WTC11 (cell line): Measurements from ENCODE around the gene CEBPG. TPM values are rescaled to one million over a fixed set of nuclear protein-coding genes. Genes with fewer than 3 reads are reported as not detected.

Source experiments
- ATAC-seq: fragments of 200-7000 bp; cut with Tn5 transposase; 2 replicates; pipeline ENCODE4 v1.10.0; 2021; ENCODE audit warnings: mild to moderate bottlenecking, moderate library complexity
- CTCF ChIA-PET: fragments of 300-600 bp; sonication (Branson Sonifier 250); formaldehyde crosslinking; loops from one replicate; lab custom pipeline; 2021; ENCODE audit warnings: antibody characterized with exemption; lab: Charles Lee
- POLR2A ChIA-PET: fragments of 350-600 bp; sonication (Branson Sonifier 250); formaldehyde crosslinking; loops from one replicate; lab custom pipeline; 2021; ENCODE audit warnings: antibody characterized with exemption; lab: Charles Lee
- DNase-seq: peaks from one replicate; pipeline ENCODE4 v3.0.0; 2021; ENCODE audit warnings: low spot score
- H3K27ac Mint-ChIP-seq: 2 replicates; pipeline ENCODE4 v1.8.0; 2021; ENCODE audit warnings: mixed read lengths
- H3K27me3 Mint-ChIP-seq: 2 replicates; pipeline ENCODE4 v1.8.0; 2021; ENCODE audit warnings: low read depth, mild to moderate bottlenecking, moderate library complexity, mixed read lengths
- H3K36me3 Mint-ChIP-seq: 2 replicates; pipeline ENCODE4 v1.8.0; 2021; ENCODE audit warnings: mixed read lengths
- H3K4me1 Mint-ChIP-seq: 2 replicates; pipeline ENCODE4 v1.8.0; 2022; ENCODE audit warnings: mixed read lengths
- H3K4me3 Mint-ChIP-seq: 2 replicates; pipeline ENCODE4 v1.8.0; 2021; ENCODE audit warnings: mild to moderate bottlenecking, moderate library complexity, mixed read lengths
- H3K9me3 Mint-ChIP-seq: 2 replicates; pipeline ENCODE4 v1.8.0; 2021; ENCODE audit warnings: mixed read lengths
- AR ChIP-seq: fragments of 250-450 bp; sonication (Bioruptor Pico); IDR thresholded peaks from 2 replicates; pipeline ENCODE4 v1.9.0; 2021; ENCODE audit warnings: mild to moderate bottlenecking
- CREB1 ChIP-seq: sonication (generic); formaldehyde crosslinking; IDR thresholded peaks from 2 replicates; pipeline ENCODE4 v1.8.0; 2023; ENCODE audit warnings: mild to moderate bottlenecking, missing genetic modification reagents
- CTCF ChIP-seq: fragments of 200-600 bp; IDR thresholded peaks from 2 replicates; pipeline ENCODE4 v1.8.0; 2022; ENCODE audit warnings: antibody characterized with exemption
- EMX1 ChIP-seq: fragments of 250-450 bp; sonication (Bioruptor Pico); IDR thresholded peaks from 2 replicates; pipeline ENCODE4 v1.8.0; 2021; ENCODE audit warnings: mild to moderate bottlenecking
- FOXJ3 ChIP-seq: sonication (generic); formaldehyde crosslinking; IDR thresholded peaks from 2 replicates; pipeline ENCODE4 v1.9.0; 2021; ENCODE audit warnings: missing genetic modification reagents, mild to moderate bottlenecking, borderline replicate concordance
- HMGA2 ChIP-seq: fragments of 250-450 bp; sonication (Bioruptor Pico); IDR thresholded peaks from 2 replicates; pipeline ENCODE4 v1.4.0; 2021; ENCODE audit warnings: mild to moderate bottlenecking, moderate library complexity
- IRF1 ChIP-seq: sonication (generic); formaldehyde crosslinking; IDR thresholded peaks from 2 replicates; pipeline ENCODE4 v1.8.0; 2023; ENCODE audit warnings: missing genetic modification reagents
- JAZF1 ChIP-seq: fragments of 250-450 bp; sonication (Bioruptor Pico); IDR thresholded peaks from 2 replicates; pipeline ENCODE4 v1.9.0; 2021; ENCODE audit warnings: moderate library complexity, mild to moderate bottlenecking, inconsistent platforms
- KAT7 ChIP-seq: sonication (generic); formaldehyde crosslinking; IDR thresholded peaks from 2 replicates; pipeline ENCODE4 v1.8.1; 2023; ENCODE audit warnings: missing genetic modification reagents, mild to moderate bottlenecking, borderline replicate concordance
- MXD4 ChIP-seq: fragments of 250-450 bp; sonication (Bioruptor Pico); IDR thresholded peaks from 2 replicates; pipeline ENCODE4 v1.8.0; 2021; ENCODE audit warnings: mild to moderate bottlenecking, moderate library complexity, borderline replicate concordance
- NFATC4 ChIP-seq: fragments of 250-450 bp; sonication (Bioruptor Pico); IDR thresholded peaks from 2 replicates; pipeline ENCODE4 v1.9.0; 2021; ENCODE audit warnings: mild to moderate bottlenecking
- NR1H2 ChIP-seq: sonication (generic); formaldehyde crosslinking; IDR thresholded peaks from 2 replicates; pipeline ENCODE4 v1.9.0; 2021; ENCODE audit warnings: mild to moderate bottlenecking, moderate library complexity, missing genetic modification reagents
- PREB ChIP-seq: sonication (generic); formaldehyde crosslinking; IDR thresholded peaks from 2 replicates; pipeline ENCODE4 v1.8.1; 2022; ENCODE audit warnings: mild to moderate bottlenecking, missing genetic modification reagents, moderate library complexity, borderline replicate concordance
- RELA ChIP-seq: sonication (generic); formaldehyde crosslinking; IDR thresholded peaks from 2 replicates; pipeline ENCODE4 v1.8.1; 2022; ENCODE audit warnings: missing genetic modification reagents, mild to moderate bottlenecking, borderline replicate concordance
- SMAD3 ChIP-seq: sonication (generic); formaldehyde crosslinking; IDR thresholded peaks from 2 replicates; pipeline ENCODE4 v1.8.0; 2022; ENCODE audit warnings: missing genetic modification reagents, mild to moderate bottlenecking, borderline replicate concordance
- TEAD4 ChIP-seq: sonication (generic); formaldehyde crosslinking; IDR thresholded peaks from 2 replicates; pipeline ENCODE4 v1.8.0; 2022; ENCODE audit warnings: mild to moderate bottlenecking, missing genetic modification reagents
- ZNF281 ChIP-seq: sonication (generic); formaldehyde crosslinking; IDR thresholded peaks from 2 replicates; pipeline ENCODE4 v1.8.0; 2023; ENCODE audit warnings: mild to moderate bottlenecking, missing genetic modification reagents
- ZSCAN18 ChIP-seq: fragments of 250-450 bp; sonication (Bioruptor Pico); IDR thresholded peaks from 2 replicates; pipeline ENCODE4 v2.1.2; 2022; ENCODE audit warnings: mild to moderate bottlenecking, moderate library complexity
- total RNA-seq: library from RNA; stranded (reverse); gene quantifications from 3 replicates; pipeline ENCODE4 v1.2.3, GENCODE V29; 2021

CEBPG gene
- total RNA-seq, 1 experiment from 2014 or later, result 33.1 TPM

GRCh38 chr19:33390908-33391630 is 17.6 kb downstream of the CEBPG start:
- Mint-ChIP-seq H3K4me3 (no peak overlapping the region), H3K27me3 (no peaks in the 10 kb centered on the region), H3K27ac (no peak overlapping the region), H3K4me1 (peaks cover 7% of the 10 kb centered on the region; the same call in 1 of the 2 replicates), H3K9me3 (no peaks in the 10 kb centered on the region), H3K36me3 (no peaks in the 10 kb centered on the region; the same call in 1 of the 2 replicates)
- no peak for DNase-seq
- TF ChIP-seq HMGA2 (CRISPR knock-in tag), result no peak
- no peak for TF ChIP-seq CREB1 (CRISPR knock-in tag)
- TF ChIP-seq IRF1, result no peak
- no peak for TF ChIP-seq EMX1 (CRISPR knock-in tag)
- no peak for TF ChIP-seq ZNF281 (CRISPR knock-in tag)
- TF ChIP-seq CTCF, result no peak
- no peak for TF ChIP-seq MXD4 (CRISPR knock-in tag)
- no peak for TF ChIP-seq SMAD3 (CRISPR knock-in tag)
- TF ChIP-seq AR (CRISPR knock-in tag), result no peak
- CTCF ChIA-PET, result interaction anchor here (0.7 to 2.3 kb wide), 9 partner anchors 9 to 244 kb away, joined by 3 to 8 read pairs (median 3); no protein-coding TSS in a partner anchor
- no peak for ATAC-seq
- POLR2A ChIA-PET, result no interaction called here

- H3K4me3 Mint-ChIP-seq, result no peak overlapping the region
- peaks cover 7% of the 10 kb centered on the region; the same call in 1 of the 2 replicates for H3K4me1 Mint-ChIP-seq
- H3K36me3 Mint-ChIP-seq, result no peaks in the 10 kb centered on the region; the same call in 1 of the 2 replicates
- no peak overlapping the region for H3K27ac Mint-ChIP-seq
- ATAC-seq, result no peak
- no peak for DNase-seq
- ChIA-PET POLR2A (no interaction called here), CTCF (interaction anchor here (0.7 to 2.3 kb wide), 11 partner anchors 8 to 245 kb away, joined by 3 to 8 read pairs (median 3); partner anchors contain the start of gene CEBPA)
- TF ChIP-seq JAZF1 (CRISPR knock-in tag) (no peak), KAT7 (CRISPR knock-in tag) (no peak), NFATC4 (CRISPR knock-in tag) (no peak), PREB (CRISPR knock-in tag) (no peak), NR1H2 (CRISPR knock-in tag) (no peak), AR (CRISPR knock-in tag) (no peak), TEAD4 (CRISPR knock-in tag) (no peak), RELA (CRISPR knock-in tag) (no peak), ZSCAN18 (no peak), FOXJ3 (CRISPR knock-in tag) (no peak)
- no peaks in the 10 kb centered on the region for H3K9me3 Mint-ChIP-seq
- no peaks in the 10 kb centered on the region for H3K27me3 Mint-ChIP-seq
Measured at GRCh38 chr19:33391631-33392249, 18.2 kb downstream of the CEBPG start.
